ENCODE measurements around the gene LMTK3. TPM values are rescaled to one million over a fixed set of nuclear protein-coding genes. Genes with fewer than 3 reads are reported as not detected.
A peak's percentile ranks its signal among the peaks of the same experiment; 100 is the strongest.

LMTK3 gene
- total and polyA plus RNA-seq, 2 of the 13 experiments (the other 11 are each of a cell fraction or from before 2014, with no cell fraction given): 0.18 to 0.29 TPM

DNA sequence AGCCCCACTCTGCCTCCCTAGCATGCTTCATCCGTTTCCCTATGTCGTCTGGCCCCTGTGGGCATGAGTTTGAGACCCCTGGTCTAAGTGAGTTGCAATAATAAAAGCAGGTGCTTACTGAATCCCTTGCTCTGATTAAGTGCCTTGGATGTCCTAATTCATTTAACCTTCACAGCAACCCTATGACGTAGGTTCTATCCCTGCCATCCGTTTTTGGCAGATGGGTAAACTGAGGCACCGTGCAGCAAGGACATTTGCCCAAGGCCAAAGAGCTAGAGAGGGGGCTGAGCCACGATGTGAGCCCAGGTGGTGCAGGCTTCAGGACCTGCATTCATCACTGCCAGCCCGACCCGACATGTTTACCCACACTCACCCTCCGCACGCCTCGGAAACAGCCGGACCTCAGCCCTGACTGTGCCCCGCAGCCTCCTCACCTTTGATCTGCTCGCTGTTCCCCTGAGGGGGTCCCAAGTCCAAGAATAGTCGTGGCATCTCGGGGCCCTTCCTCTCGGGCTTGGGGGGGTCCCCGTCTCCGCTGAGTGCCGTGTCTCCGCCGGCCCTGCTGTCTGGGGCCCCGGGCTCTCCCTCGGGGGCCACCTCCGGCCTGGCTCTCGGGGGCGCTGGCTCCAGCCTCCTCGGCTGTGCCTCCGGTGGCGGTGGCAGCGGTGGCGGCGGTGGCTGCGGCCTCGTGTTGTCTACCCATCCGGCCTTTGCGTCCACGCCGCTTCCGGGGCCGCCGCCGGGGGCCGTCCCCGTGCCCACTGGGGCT is 14.5 kb downstream of the LMTK3 start (continued):
- TF ChIP-seq, protein P1, sequence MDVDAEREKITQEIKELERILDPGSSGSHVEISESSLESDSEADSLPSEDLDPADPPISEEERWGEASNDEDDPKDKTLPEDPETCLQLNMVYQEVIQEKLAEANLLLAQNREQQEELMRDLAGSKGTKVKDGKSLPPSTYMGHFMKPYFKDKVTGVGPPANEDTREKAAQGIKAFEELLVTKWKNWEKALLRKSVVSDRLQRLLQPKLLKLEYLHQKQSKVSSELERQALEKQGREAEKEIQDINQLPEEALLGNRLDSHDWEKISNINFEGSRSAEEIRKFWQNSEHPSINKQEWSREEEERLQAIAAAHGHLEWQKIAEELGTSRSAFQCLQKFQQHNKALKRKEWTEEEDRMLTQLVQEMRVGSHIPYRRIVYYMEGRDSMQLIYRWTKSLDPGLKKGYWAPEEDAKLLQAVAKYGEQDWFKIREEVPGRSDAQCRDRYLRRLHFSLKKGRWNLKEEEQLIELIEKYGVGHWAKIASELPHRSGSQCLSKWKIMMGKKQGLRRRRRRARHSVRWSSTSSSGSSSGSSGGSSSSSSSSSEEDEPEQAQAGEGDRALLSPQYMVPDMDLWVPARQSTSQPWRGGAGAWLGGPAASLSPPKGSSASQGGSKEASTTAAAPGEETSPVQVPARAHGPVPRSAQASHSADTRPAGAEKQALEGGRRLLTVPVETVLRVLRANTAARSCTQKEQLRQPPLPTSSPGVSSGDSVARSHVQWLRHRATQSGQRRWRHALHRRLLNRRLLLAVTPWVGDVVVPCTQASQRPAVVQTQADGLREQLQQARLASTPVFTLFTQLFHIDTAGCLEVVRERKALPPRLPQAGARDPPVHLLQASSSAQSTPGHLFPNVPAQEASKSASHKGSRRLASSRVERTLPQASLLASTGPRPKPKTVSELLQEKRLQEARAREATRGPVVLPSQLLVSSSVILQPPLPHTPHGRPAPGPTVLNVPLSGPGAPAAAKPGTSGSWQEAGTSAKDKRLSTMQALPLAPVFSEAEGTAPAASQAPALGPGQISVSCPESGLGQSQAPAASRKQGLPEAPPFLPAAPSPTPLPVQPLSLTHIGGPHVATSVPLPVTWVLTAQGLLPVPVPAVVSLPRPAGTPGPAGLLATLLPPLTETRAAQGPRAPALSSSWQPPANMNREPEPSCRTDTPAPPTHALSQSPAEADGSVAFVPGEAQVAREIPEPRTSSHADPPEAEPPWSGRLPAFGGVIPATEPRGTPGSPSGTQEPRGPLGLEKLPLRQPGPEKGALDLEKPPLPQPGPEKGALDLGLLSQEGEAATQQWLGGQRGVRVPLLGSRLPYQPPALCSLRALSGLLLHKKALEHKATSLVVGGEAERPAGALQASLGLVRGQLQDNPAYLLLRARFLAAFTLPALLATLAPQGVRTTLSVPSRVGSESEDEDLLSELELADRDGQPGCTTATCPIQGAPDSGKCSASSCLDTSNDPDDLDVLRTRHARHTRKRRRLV (CRISPR knock-in tag; IDR thresholded peaks at IDR 0.05): no peak
- TF ChIP-seq NPAS2 (CRISPR knock-in tag; IDR thresholded peaks at IDR 0.05; ENCODE audit: borderline replicate concordance) (no peak), DMAP1 (CRISPR knock-in tag; IDR thresholded peaks at IDR 0.05) (no peak), ZNF616 (CRISPR knock-in tag; IDR thresholded peaks at IDR 0.05; ENCODE audit: low read depth) (no peak), ZNF430 (CRISPR knock-in tag; IDR thresholded peaks at IDR 0.05) (peak; percentile 44; the same call in 1 of the 2 replicates), CAMTA2 (CRISPR knock-in tag; IDR thresholded peaks at IDR 0.05; ENCODE audit: borderline replicate concordance) (no peak), CBX5 (CRISPR knock-in tag; IDR thresholded peaks at IDR 0.05; ENCODE audit: borderline replicate concordance) (no peak), TAF1 (CRISPR knock-in tag; IDR thresholded peaks at IDR 0.05) (no peak), ZNF747 (CRISPR knock-in tag; IDR thresholded peaks at IDR 0.05; ENCODE audit: borderline replicate concordance) (peak; percentile 59; the same call in 1 of the 2 replicates), ZNF501 (CRISPR knock-in tag; IDR thresholded peaks at IDR 0.05) (no peak), NR3C1 (CRISPR knock-in tag; IDR thresholded peaks at IDR 0.05) (no peak), EZH2 (conservative IDR thresholded peaks at IDR 0.05; ENCODE audit: low read depth, low read length) (no peak), FOXJ3 (CRISPR knock-in tag; IDR thresholded peaks at IDR 0.05; ENCODE audit: borderline replicate concordance) (no peak), TGIF2 (CRISPR knock-in tag; IDR thresholded peaks at IDR 0.05) (peak; percentile 37; the same call in 1 of the 2 replicates), NBN (conservative IDR thresholded peaks at IDR 0.05) (no peak), NR2F6 (IDR thresholded peaks at IDR 0.05) (no peak), NR2F6 (CRISPR knock-in tag; IDR thresholded peaks at IDR 0.05) (peak; percentile 51; the same call in 1 of the 2 replicates)
- TF ChIP-seq, protein P2, sequence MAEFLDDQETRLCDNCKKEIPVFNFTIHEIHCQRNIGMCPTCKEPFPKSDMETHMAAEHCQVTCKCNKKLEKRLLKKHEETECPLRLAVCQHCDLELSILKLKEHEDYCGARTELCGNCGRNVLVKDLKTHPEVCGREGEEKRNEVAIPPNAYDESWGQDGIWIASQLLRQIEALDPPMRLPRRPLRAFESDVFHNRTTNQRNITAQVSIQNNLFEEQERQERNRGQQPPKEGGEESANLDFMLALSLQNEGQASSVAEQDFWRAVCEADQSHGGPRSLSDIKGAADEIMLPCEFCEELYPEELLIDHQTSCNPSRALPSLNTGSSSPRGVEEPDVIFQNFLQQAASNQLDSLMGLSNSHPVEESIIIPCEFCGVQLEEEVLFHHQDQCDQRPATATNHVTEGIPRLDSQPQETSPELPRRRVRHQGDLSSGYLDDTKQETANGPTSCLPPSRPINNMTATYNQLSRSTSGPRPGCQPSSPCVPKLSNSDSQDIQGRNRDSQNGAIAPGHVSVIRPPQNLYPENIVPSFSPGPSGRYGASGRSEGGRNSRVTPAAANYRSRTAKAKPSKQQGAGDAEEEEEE (CRISPR knock-in tag; IDR thresholded peaks at IDR 0.05; ENCODE audit: borderline replicate concordance): 0 out of 2 replicates have a peak, but pooled peaks have one; percentile 24
- TF ChIP-seq, protein P3, sequence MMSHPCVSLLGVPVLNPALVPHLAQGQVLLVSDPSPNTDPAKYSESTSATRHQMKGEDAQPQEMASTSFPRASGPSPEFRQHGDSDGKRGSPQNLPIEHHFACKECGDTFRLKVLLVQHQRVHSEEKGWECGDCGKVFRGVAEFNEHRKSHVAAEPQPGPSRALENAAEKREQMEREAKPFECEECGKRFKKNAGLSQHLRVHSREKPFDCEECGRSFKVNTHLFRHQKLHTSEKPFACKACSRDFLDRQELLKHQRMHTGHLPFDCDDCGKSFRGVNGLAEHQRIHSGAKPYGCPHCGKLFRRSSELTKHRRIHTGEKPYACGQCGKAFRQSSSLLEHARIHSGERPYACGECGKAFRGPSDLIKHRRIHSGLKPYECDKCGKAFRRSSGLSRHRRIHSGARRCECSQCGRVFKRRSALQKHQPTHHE (CRISPR knock-in tag; IDR thresholded peaks at IDR 0.05; ENCODE audit: borderline replicate concordance): no peak
- TF ChIP-seq, protein P4, sequence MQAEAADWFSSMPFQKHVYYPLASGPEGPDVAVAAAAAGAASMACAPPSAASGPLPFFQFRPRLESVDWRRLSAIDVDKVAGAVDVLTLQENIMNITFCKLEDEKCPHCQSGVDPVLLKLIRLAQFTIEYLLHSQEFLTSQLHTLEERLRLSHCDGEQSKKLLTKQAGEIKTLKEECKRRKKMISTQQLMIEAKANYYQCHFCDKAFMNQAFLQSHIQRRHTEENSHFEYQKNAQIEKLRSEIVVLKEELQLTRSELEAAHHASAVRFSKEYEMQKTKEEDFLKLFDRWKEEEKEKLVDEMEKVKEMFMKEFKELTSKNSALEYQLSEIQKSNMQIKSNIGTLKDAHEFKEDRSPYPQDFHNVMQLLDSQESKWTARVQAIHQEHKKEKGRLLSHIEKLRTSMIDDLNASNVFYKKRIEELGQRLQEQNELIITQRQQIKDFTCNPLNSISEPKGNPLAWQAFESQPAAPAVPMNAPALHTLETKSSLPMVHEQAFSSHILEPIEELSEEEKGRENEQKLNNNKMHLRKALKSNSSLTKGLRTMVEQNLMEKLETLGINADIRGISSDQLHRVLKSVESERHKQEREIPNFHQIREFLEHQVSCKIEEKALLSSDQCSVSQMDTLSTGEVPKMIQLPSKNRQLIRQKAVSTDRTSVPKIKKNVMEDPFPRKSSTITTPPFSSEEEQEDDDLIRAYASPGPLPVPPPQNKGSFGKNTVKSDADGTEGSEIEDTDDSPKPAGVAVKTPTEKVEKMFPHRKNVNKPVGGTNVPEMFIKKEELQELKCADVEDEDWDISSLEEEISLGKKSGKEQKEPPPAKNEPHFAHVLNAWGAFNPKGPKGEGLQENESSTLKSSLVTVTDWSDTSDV (CRISPR knock-in tag; IDR thresholded peaks at IDR 0.05): no peak

Data from HepG2 (cell line).